ENCODE results near the gene C10orf67.
A peak's percentile ranks its signal among the peaks of the same experiment; 100 is the strongest.

C10orf67 gene

DNA sequence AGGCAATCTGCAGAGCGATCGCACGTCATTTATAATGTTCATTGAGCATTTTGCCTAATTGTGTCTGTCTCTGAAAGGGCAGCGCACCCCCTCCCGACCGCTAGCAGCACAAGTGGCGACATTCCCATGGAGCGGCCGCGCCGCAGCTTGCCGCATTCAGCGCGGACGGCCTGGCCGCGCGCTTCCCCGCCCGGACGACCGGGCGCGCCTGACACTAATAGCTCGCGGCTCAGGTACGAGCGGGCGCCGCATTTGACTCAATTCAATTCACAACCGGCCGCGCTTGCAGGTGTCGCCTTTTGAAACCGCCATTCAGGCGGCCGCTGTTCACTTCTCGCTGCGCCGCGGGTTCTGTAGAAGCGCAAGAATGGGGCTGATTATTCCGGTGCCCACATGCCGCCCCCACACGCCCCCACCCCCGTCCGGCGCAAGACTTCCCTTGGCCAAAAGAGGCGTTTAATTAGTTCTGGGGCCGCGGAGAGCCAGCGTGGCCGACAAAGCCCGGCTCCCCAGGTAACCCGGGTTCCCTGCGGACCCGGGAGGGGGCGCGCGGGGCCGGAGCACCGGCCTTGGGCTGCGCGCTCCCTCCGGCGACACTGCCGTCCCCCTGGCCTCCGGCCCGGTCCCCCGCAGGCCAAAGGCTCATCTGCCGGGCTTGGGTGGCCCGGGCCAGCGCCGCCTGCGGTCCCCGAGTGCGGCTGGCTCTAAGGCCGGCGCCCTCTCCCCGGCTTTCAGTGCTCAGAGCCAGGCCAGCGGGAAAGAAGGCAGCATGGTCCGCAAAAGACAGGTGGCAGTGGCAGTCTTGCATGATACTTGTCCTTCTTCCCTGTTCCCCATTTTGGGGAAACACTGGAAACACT lies 171.2 kb downstream of the C10orf67 start:
- H3K4me3 ChIP-seq (ENCODE audit: low read depth, low read length) = no peak overlapping the region
- no peak for TF ChIP-seq CTCF (IDR thresholded peaks at IDR 0.05; ENCODE audit: low read depth, low read length, missing control alignments)
- in situ Hi-C loops (cut with HindIII; ENCODE audit: low sequenced_read_pairs) = no loop called here
- no peak for DNase-seq (ENCODE audit: low read depth)

DNA sequence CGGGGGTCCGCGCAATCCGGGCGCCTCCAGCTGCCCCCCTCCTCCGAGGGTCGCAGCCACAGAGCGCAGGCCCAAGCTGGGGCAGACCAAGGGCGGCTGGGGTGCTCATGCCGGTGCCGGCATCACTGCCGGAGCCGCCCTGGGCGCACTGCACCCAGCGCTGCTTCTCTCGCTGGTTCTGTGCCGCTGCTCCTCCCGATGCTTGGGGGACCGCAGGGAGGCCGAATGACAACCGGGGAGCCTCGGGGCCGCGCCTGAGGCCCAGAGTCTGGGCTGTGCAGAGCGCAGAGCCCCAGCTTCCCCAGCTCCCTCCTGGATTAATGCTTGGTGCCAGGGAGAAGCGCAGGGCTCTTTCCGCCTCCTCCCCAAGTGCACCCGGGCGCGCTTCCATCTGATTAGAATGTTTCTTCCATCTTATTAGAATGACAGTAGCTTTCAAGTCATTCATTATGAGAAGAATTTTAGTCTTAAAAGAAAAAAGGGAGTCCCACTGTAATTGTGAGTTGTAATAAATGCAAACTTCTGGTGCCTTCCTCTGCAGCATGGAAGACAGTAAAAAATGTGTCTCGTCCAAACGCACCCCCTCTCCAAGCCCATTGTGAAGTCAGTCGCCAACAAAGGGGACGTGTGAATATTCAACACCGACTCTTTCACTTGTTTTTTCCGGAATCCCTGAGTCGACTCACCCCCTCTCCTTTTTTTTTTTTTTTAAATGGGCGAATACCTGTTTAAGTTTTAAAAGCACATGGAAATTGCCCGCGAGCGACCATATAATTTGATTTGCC lies 172.0 kb downstream of the C10orf67 start:
- no peak for DNase-seq (ENCODE audit: low read depth)
- TF ChIP-seq CTCF (IDR thresholded peaks at IDR 0.05; ENCODE audit: low read depth, low read length, missing control alignments) = no peak
- no peak overlapping the region for H3K4me3 ChIP-seq (ENCODE audit: low read depth, low read length)
- in situ Hi-C loops (cut with HindIII; ENCODE audit: low sequenced_read_pairs) = no loop called here

GRCh38 chr10:23171232-23171876 lies 173.2 kb downstream of the C10orf67 start:
- no peak overlapping the region for H3K4me3 ChIP-seq (ENCODE audit: low read depth, low read length)
- TF ChIP-seq CTCF (IDR thresholded peaks at IDR 0.05; ENCODE audit: low read depth, low read length, missing control alignments) = no peak
- peak; percentile 4 for DNase-seq (ENCODE audit: low read depth)
- in situ Hi-C loops (cut with HindIII; ENCODE audit: low sequenced_read_pairs) = no loop called here

- no peak overlapping the region for H3K4me3 ChIP-seq (ENCODE audit: low read depth, low read length)
- peak; percentile 29 for DNase-seq (ENCODE audit: low read depth)
Measured at GRCh38 chr10:23158370-23158769, 186.2 kb downstream of the C10orf67 start.

DNA sequence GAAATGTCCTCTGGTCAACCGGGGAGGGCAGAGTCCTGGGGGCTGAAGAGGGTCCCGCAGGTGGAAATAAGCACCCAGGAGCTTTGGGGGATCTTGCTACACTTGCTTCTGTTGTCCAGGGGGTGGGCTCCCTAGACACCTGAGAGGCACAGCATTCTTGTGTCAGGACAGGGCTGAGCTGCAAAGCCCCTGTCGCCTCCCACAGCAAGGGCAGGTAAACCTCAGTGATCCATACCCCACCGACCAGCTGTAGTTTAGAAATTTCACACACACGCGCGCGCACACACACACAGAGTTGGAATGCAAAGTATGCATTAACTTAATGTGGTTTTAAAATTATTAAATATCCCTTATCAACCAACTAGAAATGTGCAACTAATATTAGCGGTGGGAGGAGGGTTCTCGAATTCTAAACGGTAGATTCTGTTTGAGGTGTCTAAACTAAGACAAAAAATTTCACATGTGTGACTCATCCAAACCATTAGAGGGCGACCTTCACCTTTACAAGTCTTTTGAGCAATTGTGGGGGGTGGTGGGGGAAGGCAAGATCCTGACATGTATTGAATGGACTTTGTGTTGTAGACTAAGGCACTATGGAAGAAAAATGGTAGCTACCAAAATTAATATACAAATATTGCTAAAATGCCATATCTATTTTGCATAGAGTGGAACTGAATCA lies 186.8 kb downstream of the C10orf67 start:
- in situ Hi-C loops (cut with HindIII; ENCODE audit: low sequenced_read_pairs) = no loop called here
- TF ChIP-seq CTCF (IDR thresholded peaks at IDR 0.05; ENCODE audit: low read depth, low read length, missing control alignments) = no peak

More at GRCh38 chr10:23158370-23158769, 186.2 kb downstream of the C10orf67 start:
- in situ Hi-C loops (cut with HindIII; ENCODE audit: low sequenced_read_pairs) = no loop called here
- TF ChIP-seq CTCF (IDR thresholded peaks at IDR 0.05; ENCODE audit: low read depth, low read length, missing control alignments) = peak; percentile 92

GRCh38 chr10:23157239-23157681 lies 187.3 kb downstream of the C10orf67 start:
- TF ChIP-seq CTCF (IDR thresholded peaks at IDR 0.05; ENCODE audit: low read depth, low read length, missing control alignments) = no peak
- no peak overlapping the region for H3K4me3 ChIP-seq (ENCODE audit: low read depth, low read length)
- in situ Hi-C loops (cut with HindIII; ENCODE audit: low sequenced_read_pairs) = no loop called here
- no peak for DNase-seq (ENCODE audit: low read depth)

More for the DNA sequence above, 186.8 kb downstream of the C10orf67 start:
- no peak overlapping the region for H3K4me3 ChIP-seq (ENCODE audit: low read depth, low read length)
- peak; percentile 11 for DNase-seq (ENCODE audit: low read depth)

Measured in astrocyte of the cerebellum (primary cell).